AG20443 (cell line): ENCODE results near the gene P2RY6.
"Not testable (repeated sequence)": the region's sequence is repeated elsewhere in the genome, so short reads cannot be mapped to it uniquely, and the experiment has no call there.

Experiments
- DNase-seq: peaks from one replicate; pipeline ENCODE4 v3.0.0; 2012; ENCODE audit warnings: low spot score, mixed read lengths

The P2RY6 gene

GRCh38 chr11:73262851-73263495, 9.2 kb upstream of the P2RY6 start:
- no peak for DNase-seq

GRCh38 chr11:73263640-73264039, 8.5 kb upstream of the P2RY6 start:
- no peak for DNase-seq

- DNase-seq = no peak
Observed at GRCh38 chr11:73265278-73265810, 6.8 kb upstream of the P2RY6 start.

GRCh38 chr11:73265853-73266645, 6.1 kb upstream of the P2RY6 start:
- DNase-seq = no peak

- no peak for DNase-seq
Observed at GRCh38 chr11:73266646-73267020, 5.5 kb upstream of the P2RY6 start.

GRCh38 chr11:73267122-73267846, 4.9 kb upstream of the P2RY6 start:
- DNase-seq = no peak

GRCh38 chr11:73267906-73268540, 4.1 kb upstream of the P2RY6 start:
- DNase-seq = no peak

- no peak for DNase-seq
Observed at GRCh38 chr11:73268671-73269271, 3.4 kb upstream of the P2RY6 start.

- DNase-seq = no peak
Observed at GRCh38 chr11:73269459-73270015, 2.6 kb upstream of the P2RY6 start.

GRCh38 chr11:73270016-73270854, 1.9 kb upstream of the P2RY6 start:
- no peak for DNase-seq

- DNase-seq = no peak
Observed at GRCh38 chr11:73270855-73271477, 1.2 kb upstream of the P2RY6 start.

- not testable (repeated sequence) for DNase-seq
Observed at GRCh38 chr11:73271478-73271865, 666 bp upstream of the P2RY6 start.

GRCh38 chr11:73272680-73273038, 521 bp downstream of the P2RY6 start:
- no peak for DNase-seq

- DNase-seq = no peak
Observed at GRCh38 chr11:73273222-73273895, 1.2 kb downstream of the P2RY6 start.

GRCh38 chr11:73274191-73274590, 2.1 kb downstream of the P2RY6 start:
- DNase-seq = not testable (repeated sequence)

- no peak for DNase-seq
Observed at GRCh38 chr11:73274722-73275380, 2.7 kb downstream of the P2RY6 start.

- no peak for DNase-seq
Observed at GRCh38 chr11:73275381-73275750, 3.2 kb downstream of the P2RY6 start.

- DNase-seq = no peak
Observed at GRCh38 chr11:73277467-73277866, 5.3 kb downstream of the P2RY6 start.

GRCh38 chr11:73280626-73281025, 8.5 kb downstream of the P2RY6 start:
- DNase-seq = no peak
